Measurements from ENCODE around the gene AKAP13.
"Not testable (repeated sequence)": the region's sequence is repeated elsewhere in the genome, so short reads cannot be mapped to it uniquely, and the experiment has no call there.

The AKAP13 gene

DNA sequence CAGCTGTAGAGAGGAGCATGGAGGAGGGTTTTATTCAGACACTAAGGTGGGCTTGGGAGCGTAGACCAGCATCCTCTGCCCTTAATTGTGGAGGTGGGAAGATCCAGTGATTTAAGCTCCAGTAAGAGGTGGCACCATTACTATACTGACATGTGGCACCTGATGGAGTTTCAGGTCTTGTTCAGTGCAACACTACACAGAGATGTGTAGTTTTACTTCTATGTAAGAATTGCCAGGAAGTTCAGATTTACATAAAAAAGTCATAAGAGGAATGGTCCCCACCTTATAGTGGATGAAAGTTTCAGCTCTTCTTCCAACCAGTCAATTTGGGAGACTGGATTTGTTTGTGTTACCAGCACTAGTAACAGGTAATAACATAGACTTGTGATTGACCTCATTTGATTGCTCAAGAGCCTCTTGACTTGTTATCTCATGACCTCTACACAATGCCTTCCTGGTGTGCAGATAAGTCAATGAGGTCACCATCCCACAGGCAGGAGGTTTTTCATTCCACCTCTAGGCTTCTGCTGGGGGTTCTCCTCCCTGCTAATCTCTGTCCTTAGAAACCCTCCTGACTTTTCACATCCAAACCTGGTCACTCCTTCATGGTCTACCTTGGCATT lies 33.8 kb upstream of the AKAP13 start:
- H3K4me3 ChIP-seq (ENCODE audit: low read depth, low read length); DNase-seq (ENCODE audit: low read depth): not testable (repeated sequence)

DNA sequence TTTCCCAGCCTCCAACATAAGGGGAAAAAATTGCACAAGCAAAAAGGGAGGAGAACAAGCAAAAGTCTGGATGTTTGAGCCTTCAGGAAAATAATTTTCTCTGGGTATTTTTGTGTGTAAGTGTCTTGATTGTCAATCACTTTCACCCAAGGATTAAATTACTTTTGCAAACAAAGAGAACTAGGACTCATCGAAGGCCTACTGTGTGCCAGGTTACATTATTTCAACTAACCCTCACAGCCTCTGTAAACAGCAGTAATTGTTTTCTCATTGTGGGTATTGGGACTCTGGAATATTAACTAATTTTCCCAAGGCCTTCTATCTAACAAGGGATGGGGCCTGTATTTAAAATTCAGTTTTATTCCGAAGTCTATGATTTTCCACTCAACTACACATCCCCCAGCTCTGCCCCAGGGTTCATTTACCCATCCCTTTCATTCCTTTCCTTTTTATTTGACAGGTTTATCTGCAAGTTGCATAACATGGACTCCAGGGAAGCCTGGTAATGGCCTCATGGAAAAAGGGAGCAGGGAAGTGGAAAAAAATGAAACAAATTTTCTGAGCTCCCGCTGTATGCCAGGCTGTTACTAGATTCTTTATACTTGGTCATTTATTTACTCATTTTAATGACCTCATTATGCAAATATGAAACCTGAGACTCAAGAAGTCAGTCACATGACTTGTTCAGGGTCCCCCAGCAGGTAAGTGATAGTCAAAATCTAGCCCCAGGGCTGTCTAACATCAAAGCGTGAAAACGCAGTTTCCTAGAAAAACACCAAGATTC lies 32.9 kb upstream of the AKAP13 start:
- H3K4me3 ChIP-seq (ENCODE audit: low read depth, low read length); DNase-seq (ENCODE audit: low read depth): not testable (repeated sequence)

GRCh38 chr15:85348048-85348766 lies 32.2 kb upstream of the AKAP13 start:
- not testable (repeated sequence) for H3K4me3 ChIP-seq (ENCODE audit: low read depth, low read length); DNase-seq (ENCODE audit: low read depth)

GRCh38 chr15:85349062-85349461 lies 31.3 kb upstream of the AKAP13 start:
- not testable (repeated sequence) for H3K4me3 ChIP-seq (ENCODE audit: low read depth, low read length); DNase-seq (ENCODE audit: low read depth)

GRCh38 chr15:85350395-85350794 lies 30.0 kb upstream of the AKAP13 start:
- no peak overlapping the region for H3K4me3 ChIP-seq (ENCODE audit: low read depth, low read length)
- no peak for DNase-seq (ENCODE audit: low read depth)

- not testable (repeated sequence) for H3K4me3 ChIP-seq (ENCODE audit: low read depth, low read length); DNase-seq (ENCODE audit: low read depth)
Observed at GRCh38 chr15:85351501-85351900, 28.9 kb upstream of the AKAP13 start.

- no peak for DNase-seq (ENCODE audit: low read depth)
- H3K4me3 ChIP-seq (ENCODE audit: low read depth, low read length) = no peak overlapping the region
Observed at GRCh38 chr15:85351965-85352364, 28.4 kb upstream of the AKAP13 start.

DNA sequence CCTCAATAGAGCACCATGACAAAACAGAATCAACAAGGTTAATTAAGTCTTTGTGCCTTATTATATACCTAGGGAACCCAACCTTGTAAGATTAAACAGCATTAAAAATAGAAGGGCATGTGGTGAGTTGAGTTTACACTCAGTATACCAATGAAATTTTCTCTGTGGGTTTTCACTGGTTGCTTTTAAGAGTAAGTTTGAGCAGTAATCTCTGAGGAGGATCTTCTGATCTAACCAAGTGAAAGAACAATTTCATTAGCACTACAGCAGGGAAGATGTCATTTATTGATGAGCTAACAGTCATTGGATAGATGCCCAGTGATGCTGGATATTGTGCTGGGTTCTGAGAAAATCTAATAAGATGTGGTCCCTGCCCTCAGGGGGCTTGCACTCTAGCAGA lies 26.9 kb upstream of the AKAP13 start:
- H3K4me3 ChIP-seq (ENCODE audit: low read depth, low read length) = no peak overlapping the region
- DNase-seq (ENCODE audit: low read depth) = no peak

GRCh38 chr15:85354461-85354860 lies 25.9 kb upstream of the AKAP13 start:
- no peak overlapping the region for H3K4me3 ChIP-seq (ENCODE audit: low read depth, low read length)
- DNase-seq (ENCODE audit: low read depth) = no peak

DNA sequence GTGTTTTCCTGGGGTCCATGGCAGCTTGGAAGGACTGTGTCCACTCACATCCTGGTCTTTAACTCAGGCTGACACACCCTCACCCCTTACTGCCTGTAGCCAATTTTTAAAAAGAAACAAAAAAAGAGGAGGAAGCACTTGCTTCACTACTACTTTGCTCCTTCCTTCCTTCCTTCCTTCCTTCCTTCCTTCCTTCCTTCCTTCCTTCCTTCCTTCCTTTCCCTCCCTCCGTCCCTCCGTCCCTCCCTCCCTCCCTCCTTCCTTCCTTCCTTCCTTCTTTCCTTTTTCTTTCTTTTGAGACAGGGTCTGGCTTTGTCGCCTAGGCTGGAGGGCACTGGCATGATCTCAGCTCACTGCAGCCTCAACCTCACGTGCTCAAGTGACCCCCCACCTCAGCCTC lies 25.5 kb upstream of the AKAP13 start:
- DNase-seq (ENCODE audit: low read depth) = no peak
- H3K4me3 ChIP-seq (ENCODE audit: low read depth, low read length) = no peak overlapping the region

GRCh38 chr15:85356276-85356675 lies 24.1 kb upstream of the AKAP13 start:
- H3K4me3 ChIP-seq (ENCODE audit: low read depth, low read length) = no peak overlapping the region
- DNase-seq (ENCODE audit: low read depth) = no peak

DNA sequence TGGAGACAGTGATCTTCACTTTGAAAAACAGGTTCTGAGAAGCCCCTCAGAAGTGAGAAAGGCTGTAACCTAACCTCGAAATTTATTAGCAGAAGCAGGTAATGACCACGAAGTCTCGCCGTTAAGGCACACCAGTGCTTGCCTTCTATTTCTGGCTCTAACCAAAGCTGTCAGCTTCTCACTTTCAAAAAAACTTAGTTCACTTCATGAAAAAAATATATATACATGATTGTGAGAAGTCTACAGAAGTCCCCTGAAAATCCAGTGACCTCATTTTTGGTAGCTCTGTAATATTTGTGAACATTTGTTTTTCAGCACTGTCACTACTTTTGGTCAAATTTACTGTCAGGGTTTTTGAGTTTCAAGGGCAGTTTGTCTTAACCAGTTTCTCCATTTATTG lies 19.1 kb upstream of the AKAP13 start:
- no peak overlapping the region for H3K4me3 ChIP-seq (ENCODE audit: low read depth, low read length)
- no peak for DNase-seq (ENCODE audit: low read depth)

DNA sequence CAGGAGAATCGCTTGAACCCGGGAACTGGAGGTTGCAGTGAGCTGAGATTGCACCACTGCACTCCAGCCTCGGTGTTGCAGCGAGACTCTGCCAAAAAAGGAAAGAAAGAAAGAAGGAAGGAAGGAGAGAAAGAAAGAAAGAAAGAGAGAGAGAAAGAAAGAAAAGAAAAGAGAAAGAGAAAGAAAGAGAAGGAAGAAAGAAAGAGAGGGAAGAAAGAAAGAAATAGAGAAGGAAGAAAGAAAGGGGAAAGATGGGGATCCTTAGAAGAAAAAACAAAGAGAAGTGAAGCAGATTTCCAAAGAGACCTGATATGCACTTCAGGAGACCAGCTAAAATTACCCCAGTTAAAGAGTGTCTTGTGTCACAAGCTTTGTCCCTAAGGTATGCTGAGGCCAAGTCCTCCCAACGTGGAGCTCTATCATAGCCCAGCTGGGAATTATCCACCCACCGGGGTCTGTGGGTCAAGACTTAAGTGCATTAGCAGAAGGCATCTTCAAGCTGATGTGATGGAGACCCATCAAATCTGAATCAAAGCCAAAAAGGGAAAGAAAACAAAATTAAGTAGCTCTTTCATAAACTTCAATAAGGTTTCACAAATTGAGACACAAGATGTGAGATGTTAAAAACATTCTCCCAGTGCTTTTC lies 17.8 kb upstream of the AKAP13 start:
- no peak overlapping the region for H3K4me3 ChIP-seq (ENCODE audit: low read depth, low read length)
- DNase-seq (ENCODE audit: low read depth) = no peak

DNA sequence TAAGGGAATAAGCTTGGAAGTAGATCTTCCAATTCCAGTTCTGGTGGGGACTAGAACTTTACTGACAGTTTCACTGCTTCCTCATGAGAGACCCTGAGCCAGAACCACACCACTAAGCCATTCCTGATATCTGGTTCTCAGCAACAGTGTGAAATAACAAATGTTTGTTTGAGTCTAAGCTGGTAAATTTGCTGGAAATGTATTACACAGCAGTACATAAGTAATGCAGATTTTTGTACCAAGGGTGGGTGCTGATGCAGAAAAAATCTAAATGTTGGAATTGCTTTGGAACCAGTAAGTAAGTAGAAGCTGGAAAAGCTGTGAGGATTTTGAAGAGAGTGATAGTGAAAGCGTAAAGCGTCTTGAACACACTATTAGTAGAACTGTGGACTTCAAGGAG lies 14.4 kb upstream of the AKAP13 start:
- no peak for DNase-seq (ENCODE audit: low read depth)
- H3K4me3 ChIP-seq (ENCODE audit: low read depth, low read length) = no peak overlapping the region

DNA sequence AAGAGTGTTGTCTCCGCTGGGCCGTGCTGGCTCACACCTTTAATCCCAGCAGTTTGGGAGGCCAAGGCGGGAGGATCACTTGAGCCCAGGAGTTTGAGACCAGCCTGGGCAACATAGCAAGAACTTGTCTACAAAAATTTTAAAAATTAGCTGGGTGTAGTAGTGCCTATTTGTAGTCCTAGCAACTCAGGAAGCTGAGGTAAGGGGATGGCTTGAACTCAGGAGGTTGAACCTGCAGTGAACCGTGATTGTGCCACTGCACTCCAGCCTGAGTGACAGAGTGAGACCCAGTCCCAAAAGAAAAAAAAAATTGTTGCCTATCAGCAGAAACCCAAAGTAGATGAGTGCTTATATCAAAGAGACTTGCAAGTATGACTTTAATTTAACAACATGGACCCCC lies 12.7 kb upstream of the AKAP13 start:
- H3K4me3 ChIP-seq (ENCODE audit: low read depth, low read length) = no peak overlapping the region
- DNase-seq (ENCODE audit: low read depth) = no peak

GRCh38 chr15:85374831-85375230 lies 5.6 kb upstream of the AKAP13 start:
- no peak overlapping the region for H3K4me3 ChIP-seq (ENCODE audit: low read depth, low read length)
- DNase-seq (ENCODE audit: low read depth) = no peak

GRCh38 chr15:85377269-85377668 lies 3.1 kb upstream of the AKAP13 start:
- no peak overlapping the region for H3K4me3 ChIP-seq (ENCODE audit: low read depth, low read length)
- no peak for DNase-seq (ENCODE audit: low read depth)

- H3K4me3 ChIP-seq (ENCODE audit: low read depth, low read length) = no peak overlapping the region
- no peak for DNase-seq (ENCODE audit: low read depth)
Observed at GRCh38 chr15:85377986-85378385, 2.4 kb upstream of the AKAP13 start.

GRCh38 chr15:85379403-85380131 lies 836 bp upstream of the AKAP13 start:
- H3K4me3 ChIP-seq (ENCODE audit: low read depth, low read length) = peak overlapping the region; percentile 71
- no peak for DNase-seq (ENCODE audit: low read depth)
